ENCODE results near the gene DISP3.

DNA sequence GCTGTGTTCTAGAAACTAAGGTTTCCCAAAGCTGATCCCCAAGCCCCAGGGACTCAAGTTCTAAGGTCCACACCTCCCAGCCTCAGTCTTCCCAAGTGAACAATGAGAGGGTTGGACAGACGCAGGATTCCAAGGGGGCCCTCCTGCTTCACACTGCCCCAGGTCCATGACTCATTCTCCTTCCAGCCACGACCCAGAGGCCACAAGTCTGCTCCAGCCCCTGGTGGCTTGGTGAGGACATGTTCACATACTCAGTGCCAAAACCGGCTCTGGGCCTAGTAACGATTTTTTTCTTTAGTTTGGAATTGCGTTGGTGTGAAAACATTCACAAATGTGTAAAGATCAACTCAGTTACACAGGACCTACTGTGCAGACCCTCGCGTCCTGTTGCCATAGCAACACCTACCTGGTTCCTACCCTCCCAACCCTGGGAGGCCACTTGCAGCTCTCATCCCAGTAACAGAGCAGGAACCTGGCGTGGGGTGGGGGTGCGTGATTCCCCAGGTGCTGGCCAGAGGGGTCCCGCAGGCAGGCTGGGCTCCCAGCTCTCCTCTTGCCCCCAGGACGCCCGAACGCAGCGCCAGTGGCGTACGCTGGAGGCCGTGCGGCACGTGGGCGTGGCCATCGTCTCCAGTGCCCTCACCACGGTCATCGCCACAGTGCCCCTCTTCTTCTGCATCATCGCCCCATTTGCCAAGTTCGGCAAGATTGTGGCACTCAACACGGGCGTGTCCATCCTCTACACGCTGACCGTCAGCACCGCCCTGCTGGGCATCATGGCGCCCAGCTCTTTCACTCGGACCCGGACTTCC is 57.0 kb downstream of the DISP3 start:
- TF ChIP-seq, protein P1, sequence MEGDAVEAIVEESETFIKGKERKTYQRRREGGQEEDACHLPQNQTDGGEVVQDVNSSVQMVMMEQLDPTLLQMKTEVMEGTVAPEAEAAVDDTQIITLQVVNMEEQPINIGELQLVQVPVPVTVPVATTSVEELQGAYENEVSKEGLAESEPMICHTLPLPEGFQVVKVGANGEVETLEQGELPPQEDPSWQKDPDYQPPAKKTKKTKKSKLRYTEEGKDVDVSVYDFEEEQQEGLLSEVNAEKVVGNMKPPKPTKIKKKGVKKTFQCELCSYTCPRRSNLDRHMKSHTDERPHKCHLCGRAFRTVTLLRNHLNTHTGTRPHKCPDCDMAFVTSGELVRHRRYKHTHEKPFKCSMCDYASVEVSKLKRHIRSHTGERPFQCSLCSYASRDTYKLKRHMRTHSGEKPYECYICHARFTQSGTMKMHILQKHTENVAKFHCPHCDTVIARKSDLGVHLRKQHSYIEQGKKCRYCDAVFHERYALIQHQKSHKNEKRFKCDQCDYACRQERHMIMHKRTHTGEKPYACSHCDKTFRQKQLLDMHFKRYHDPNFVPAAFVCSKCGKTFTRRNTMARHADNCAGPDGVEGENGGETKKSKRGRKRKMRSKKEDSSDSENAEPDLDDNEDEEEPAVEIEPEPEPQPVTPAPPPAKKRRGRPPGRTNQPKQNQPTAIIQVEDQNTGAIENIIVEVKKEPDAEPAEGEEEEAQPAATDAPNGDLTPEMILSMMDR (IDR thresholded peaks at IDR 0.05), result no peak
- TF ChIP-seq POLR2AphosphoS5 (IDR thresholded peaks at IDR 0.05), result no peak
- TF ChIP-seq EP300 (IDR thresholded peaks at IDR 0.05), result no peak
